ENCODE results near the gene LAMA2.

The LAMA2 gene

GRCh38 chr6:129183187-129183591, 300.3 kb downstream of the LAMA2 start:
- H3K27me3 ChIP-seq (replicated peaks; ENCODE audit: insufficient read depth, low read length) = no peaks in the 10 kb centered on the region
- H3F3A ChIP-seq (ENCODE audit: insufficient read depth, low read length) = no peaks in the 10 kb centered on the region
- H3K9me2 ChIP-seq (replicated peaks; ENCODE audit: insufficient read depth, low read length) = no peaks in the 10 kb centered on the region
- H3K79me2 ChIP-seq (ENCODE audit: low read length) = no peaks in the 10 kb centered on the region
- no peak overlapping the region for H3K9ac ChIP-seq (ENCODE audit: low read length)
- no peak overlapping the region for H2AFZ ChIP-seq (ENCODE audit: low read length)
- no peak overlapping the region for H3K4me3 ChIP-seq (ENCODE audit: low read length)
- no peaks in the 10 kb centered on the region for H3K36me3 ChIP-seq (replicated peaks; ENCODE audit: insufficient read depth, low read length)
- no peak for DNase-seq
- no peaks in the 10 kb centered on the region for H3K4me1 ChIP-seq (ENCODE audit: low read length)
- H3K27ac ChIP-seq (ENCODE audit: low read length) = no peak overlapping the region
- H3K9me3 ChIP-seq (replicated peaks; ENCODE audit: insufficient read depth, low read length) = no peaks in the 10 kb centered on the region
- no peaks in the 10 kb centered on the region for H4K20me1 ChIP-seq (ENCODE audit: insufficient read depth, low read length)
- H3K4me2 ChIP-seq (ENCODE audit: low read depth, low read length) = no peak overlapping the region
- no peak for TF ChIP-seq EZH2phosphoT487 (IDR thresholded peaks at IDR 0.05; ENCODE audit: low read length)
- TF ChIP-seq CTCF (IDR thresholded peaks at IDR 0.05; ENCODE audit: low read length) = no peak
- no peak for TF ChIP-seq EZH2 (optimal IDR thresholded peaks at IDR 0.05; ENCODE audit: low read depth, low read length)

- Histone ChIP-seq H3K9me3 (replicated peaks; ENCODE audit: insufficient read depth, low read length) (no peaks in the 10 kb centered on the region), H3K9ac (ENCODE audit: low read length) (no peak overlapping the region), H2AFZ (ENCODE audit: low read length) (no peak overlapping the region), H3K27me3 (replicated peaks; ENCODE audit: insufficient read depth, low read length) (no peaks in the 10 kb centered on the region), H3F3A (ENCODE audit: insufficient read depth, low read length) (no peaks in the 10 kb centered on the region), H3K9me2 (replicated peaks; ENCODE audit: insufficient read depth, low read length) (no peaks in the 10 kb centered on the region), H3K79me2 (ENCODE audit: low read length) (no peaks in the 10 kb centered on the region), H3K4me1 (ENCODE audit: low read length) (no peaks in the 10 kb centered on the region), H3K36me3 (replicated peaks; ENCODE audit: insufficient read depth, low read length) (no peaks in the 10 kb centered on the region), H3K4me2 (ENCODE audit: low read depth, low read length) (no peak overlapping the region), H4K20me1 (ENCODE audit: insufficient read depth, low read length) (no peaks in the 10 kb centered on the region), H3K4me3 (ENCODE audit: low read length) (no peak overlapping the region), H3K27ac (ENCODE audit: low read length) (no peak overlapping the region)
- no peak for DNase-seq
- no peak for TF ChIP-seq EZH2 (optimal IDR thresholded peaks at IDR 0.05; ENCODE audit: low read depth, low read length)
- no peak for TF ChIP-seq EZH2phosphoT487 (IDR thresholded peaks at IDR 0.05; ENCODE audit: low read length)
- TF ChIP-seq CTCF (IDR thresholded peaks at IDR 0.05; ENCODE audit: low read length) = no peak
Observed at GRCh38 chr6:129183681-129184301, 300.9 kb downstream of the LAMA2 start.

GRCh38 chr6:129184324-129184723, 301.4 kb downstream of the LAMA2 start:
- no peak overlapping the region for H3K4me2 ChIP-seq (ENCODE audit: low read depth, low read length)

More at GRCh38 chr6:129184324-129184723, 301.4 kb downstream of the LAMA2 start:
- Histone ChIP-seq H3K9me3 (replicated peaks; ENCODE audit: insufficient read depth, low read length) (no peaks in the 10 kb centered on the region), H3K4me1 (ENCODE audit: low read length) (no peaks in the 10 kb centered on the region), H2AFZ (ENCODE audit: low read length) (no peak overlapping the region), H3K79me2 (ENCODE audit: low read length) (no peaks in the 10 kb centered on the region), H3F3A (ENCODE audit: insufficient read depth, low read length) (no peaks in the 10 kb centered on the region), H3K9me2 (replicated peaks; ENCODE audit: insufficient read depth, low read length) (no peaks in the 10 kb centered on the region), H3K9ac (ENCODE audit: low read length) (no peak overlapping the region), H3K36me3 (replicated peaks; ENCODE audit: insufficient read depth, low read length) (no peaks in the 10 kb centered on the region), H4K20me1 (ENCODE audit: insufficient read depth, low read length) (no peaks in the 10 kb centered on the region), H3K27ac (ENCODE audit: low read length) (no peak overlapping the region), H3K27me3 (replicated peaks; ENCODE audit: insufficient read depth, low read length) (no peaks in the 10 kb centered on the region), H3K4me3 (ENCODE audit: low read length) (no peak overlapping the region)
- TF ChIP-seq CTCF (IDR thresholded peaks at IDR 0.05; ENCODE audit: low read length) (no peak), EZH2phosphoT487 (IDR thresholded peaks at IDR 0.05; ENCODE audit: low read length) (no peak), EZH2 (optimal IDR thresholded peaks at IDR 0.05; ENCODE audit: low read depth, low read length) (no peak)
- no peak for DNase-seq
